Cardiac fibroblast (primary cell): ENCODE data around the gene SFXN5.

Experiments used
- DNase-seq, 2 donors: peaks; one replicate each; pipeline versions ENCODE4 v3.0.0 to v3.0.0-alpha.2; 2010; ENCODE audit warnings: low read depth in 2 of 2
- H3K4me3 ChIP-seq, 2 donors: replicated peaks in 1 of 2; 1 replicate in 1 of 2; 2 replicates in 1 of 2; pipeline ENCODE4 v1.5.1; 2011; ENCODE audit warnings: low read depth in 2 of 2, low read length in 2 of 2, mild to moderate bottlenecking in 2 of 2, moderate library complexity in 1 of 2
- CTCF ChIP-seq: IDR thresholded peaks from one replicate; pipeline ENCODE4 v1.5.1; 2011; ENCODE audit warnings: low read depth, mild to moderate bottlenecking, low read length, inconsistent platforms

The SFXN5 gene

GRCh38 chr2:73000808-73001570 lies 70.5 kb downstream of the SFXN5 start:
- no peak for DNase-seq
- H3K4me3 ChIP-seq = no peak overlapping the region
- TF ChIP-seq CTCF = no peak

GRCh38 chr2:72999729-73000725 lies 71.5 kb downstream of the SFXN5 start:
- DNase-seq = peak; percentile 22 to 42
- H3K4me3 ChIP-seq = no peak overlapping the region
- TF ChIP-seq CTCF = no peak

GRCh38 chr2:72998724-72999123 lies 72.8 kb downstream of the SFXN5 start:
- H3K4me3 ChIP-seq = no peak overlapping the region
- no peak for DNase-seq
- TF ChIP-seq CTCF = no peak

- no peak for TF ChIP-seq CTCF
- no peak overlapping the region for H3K4me3 ChIP-seq
- DNase-seq = no peak
Measured at GRCh38 chr2:72998234-72998651, 73.3 kb downstream of the SFXN5 start.

- no peak overlapping the region for H3K4me3 ChIP-seq
- TF ChIP-seq CTCF = no peak
- DNase-seq = no peak
Measured at GRCh38 chr2:72996117-72996502, 75.4 kb downstream of the SFXN5 start.

GRCh38 chr2:72995430-72996116 lies 75.9 kb downstream of the SFXN5 start:
- H3K4me3 ChIP-seq = no peak overlapping the region
- DNase-seq = no peak
- TF ChIP-seq CTCF = no peak
